Naive thymus-derived CD8-positive, alpha-beta T cell (primary cell): ENCODE measurements around the gene KRT16. TPM values are rescaled to one million over a fixed set of nuclear protein-coding genes. Genes with fewer than 3 reads are reported as not detected.
"Not testable (repeated sequence)": the region's sequence is repeated elsewhere in the genome, so short reads cannot be mapped to it uniquely, and the experiment has no call there.

Experiments
- ATAC-seq, 2 donors: fragments of 150-1000 bp; cut with Tn5 transposase in 1 of 2; sonication (Bioruptor Pico), chemical (Tn5 transposase) in 1 of 2; 1 replicate in 1 of 2; 2 replicates in 1 of 2; pipeline ENCODE4 v1.10.0; 2021; ENCODE audit warnings: mild to moderate bottlenecking in 2 of 2, moderate library complexity in 2 of 2
- POLR2A ChIA-PET: fragments of 350-600 bp; sonication (Branson Sonifier 250); formaldehyde crosslinking; loops from one replicate; lab custom pipeline; 2021; ENCODE audit warnings: antibody characterized with exemption; lab: Charles Lee
- DNase-seq, 10 donors: peaks; one replicate each; pipeline versions ENCODE4 v3.0.0 to v3.0.0-alpha.2; 2020 to 2022
- H3K27ac Mint-ChIP-seq, 10 donors: one replicate each; pipeline ENCODE4 v1.8.0; 2020 to 2022; ENCODE audit warnings: mild to moderate bottlenecking in 10 of 10, mixed read lengths in 10 of 10, moderate library complexity in 4 of 10, inconsistent platforms in 1 of 10
- H3K27me3 Mint-ChIP-seq, 5 donors: one replicate each; pipeline ENCODE4 v1.8.0; 2021 to 2022; ENCODE audit warnings: mixed read lengths in 5 of 5
- H3K36me3 Mint-ChIP-seq, 3 donors: one replicate each; pipeline ENCODE4 v1.8.0; 2020 to 2022; ENCODE audit warnings: mixed read lengths in 3 of 3, mild to moderate bottlenecking in 2 of 3, inconsistent platforms in 1 of 3
- H3K4me1 Mint-ChIP-seq, 4 donors: one replicate each; pipeline ENCODE4 v1.8.0; 2021 to 2022; ENCODE audit warnings: mixed read lengths in 4 of 4
- H3K4me3 Mint-ChIP-seq, 10 donors: one replicate each; pipeline ENCODE4 v1.8.0; 2020 to 2022; ENCODE audit warnings: mild to moderate bottlenecking in 10 of 10, mixed read lengths in 10 of 10, moderate library complexity in 6 of 10, inconsistent platforms in 1 of 10
- H3K9me3 Mint-ChIP-seq, 9 donors: one replicate each; pipeline ENCODE4 v1.8.0; 2020 to 2022; ENCODE audit warnings: mixed read lengths in 9 of 9, mild to moderate bottlenecking in 3 of 9, inconsistent platforms in 1 of 9, moderate library complexity in 1 of 9
- polyA plus RNA-seq, 3 donors: library from polyadenylated mRNA; unstranded; fragments of 300-500 nt; fragmentation: Illumina TruSeq; gene quantifications; one replicate each; pipeline ENCODE4 v1.2.3, GENCODE V29; 2021
- total RNA-seq, 8 experiments: library from RNA in 2 of 8; stranded (reverse) in 2 of 8; gene quantifications; one replicate each; pipeline ENCODE4 v1.2.3 and lab custom pipeline; 2021 to 2026

KRT16 gene
- total and polyA plus RNA-seq, 5 experiments from 2014 or later: not detected

- POLR2A ChIA-PET: no interaction called here
- H3K4me3 Mint-ChIP-seq: no peak overlapping the region
- peak overlapping the region in 2 of 10 donors; percentile 2 to 86 for H3K27ac Mint-ChIP-seq
- no peak for ATAC-seq
- no peaks in the 10 kb centered on the region for H3K4me1 Mint-ChIP-seq
- DNase-seq: no peak
- H3K36me3 Mint-ChIP-seq: peaks cover 0 to 2% (median 0%) of the 10 kb centered on the region in 3 donors
- no peaks in the 10 kb centered on the region for H3K9me3 Mint-ChIP-seq
- peaks cover 3 to 34% (median 9%) of the 10 kb centered on the region in 5 donors for H3K27me3 Mint-ChIP-seq
Measured at GRCh38 chr17:41589301-41589700, 23.3 kb downstream of the KRT16 start.

DNA sequence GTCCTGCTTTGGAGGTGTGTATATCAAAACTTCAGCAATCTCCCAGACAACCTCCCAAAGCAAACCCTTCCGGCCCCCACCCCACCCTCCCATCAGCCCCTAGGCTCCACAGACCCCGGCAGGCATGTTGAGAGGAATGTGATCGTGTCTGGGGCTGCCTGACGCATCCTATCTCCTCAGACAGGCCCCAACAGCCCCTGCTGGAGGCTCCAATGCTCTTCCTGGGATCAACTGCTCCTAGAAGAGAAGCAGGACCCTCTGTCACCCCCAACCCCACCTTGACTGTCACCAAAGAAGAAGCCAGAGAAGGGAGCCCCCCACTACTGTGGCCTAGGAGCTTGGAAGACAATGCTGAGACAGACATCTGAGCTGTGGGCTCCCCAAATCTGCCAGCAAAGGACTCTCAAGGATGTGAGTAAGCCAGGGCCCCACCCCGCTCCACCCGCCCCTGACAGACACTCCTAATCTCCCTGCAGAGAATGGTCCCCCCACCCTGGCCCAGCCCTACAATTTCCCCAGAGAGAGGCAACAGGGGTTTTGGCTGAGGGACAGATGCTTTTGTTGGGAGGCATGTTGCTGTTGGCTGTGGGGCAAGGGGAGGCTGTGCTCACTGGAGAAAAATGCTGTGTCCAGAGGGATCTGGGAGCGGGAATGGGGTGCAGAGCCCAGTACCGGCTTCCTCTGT, 24.3 kb downstream of the KRT16 start:
- H3K36me3 Mint-ChIP-seq: peaks cover 0 to 2% (median 0%) of the 10 kb centered on the region in 3 donors
- H3K4me3 Mint-ChIP-seq: no peak overlapping the region
- DNase-seq (no peak), ATAC-seq (no peak)
- H3K27me3 Mint-ChIP-seq: peaks cover 7 to 36% (median 13%) of the 10 kb centered on the region in 5 donors
- no peak overlapping the region for H3K27ac Mint-ChIP-seq
- POLR2A ChIA-PET: no interaction called here
- no peaks in the 10 kb centered on the region for H3K9me3 Mint-ChIP-seq
- no peaks in the 10 kb centered on the region for H3K4me1 Mint-ChIP-seq

GRCh38 chr17:41586863-41587495, 25.6 kb downstream of the KRT16 start, which contains the start of gene KRT14:
TSS of gene KRT14 (minus strand) at chr17:41586895. CDS start at chr17:41586834, 61 bp downstream.
- DNase-seq (no peak), ATAC-seq (no peak)
- POLR2A ChIA-PET: no interaction called here
- Mint-ChIP-seq H3K4me3 (no peak within 1 kb of the TSS), H3K27me3 (peaks cover 9 to 43% (median 23%) of the 10 kb centered on the region in 5 donors), H3K27ac (no peak within 1 kb of the TSS), H3K4me1 (no peaks in the 10 kb centered on the region), H3K9me3 (no peaks in the 10 kb centered on the region), H3K36me3 (peaks cover 0 to 2% (median 0%) of the 10 kb centered on the region in 3 donors)

- DNase-seq (no peak), ATAC-seq (no peak)
- Mint-ChIP-seq H3K27ac (no peak overlapping the region), H3K36me3 (peaks cover 0 to 2% (median 0%) of the 10 kb centered on the region in 3 donors), H3K4me1 (peaks cover 0 to 6% (median 0%) of the 10 kb centered on the region in 4 donors), H3K4me3 (no peak overlapping the region), H3K9me3 (no peaks in the 10 kb centered on the region), H3K27me3 (peaks cover 10 to 43% (median 30%) of the 10 kb centered on the region in 5 donors)
- POLR2A ChIA-PET: no interaction called here
Measured at GRCh38 chr17:41585301-41586056, 27.1 kb downstream of the KRT16 start.

GRCh38 chr17:41584331-41584927, 28.1 kb downstream of the KRT16 start:
- POLR2A ChIA-PET, H3K4me3 Mint-ChIP-seq, DNase-seq, H3K4me1 Mint-ChIP-seq, H3K27ac Mint-ChIP-seq, H3K36me3 Mint-ChIP-seq, H3K9me3 Mint-ChIP-seq, ATAC-seq: not testable (repeated sequence)
- peaks cover 7 to 51% (median 39%) of the 10 kb centered on the region in 5 donors for H3K27me3 Mint-ChIP-seq

GRCh38 chr17:41583137-41584127, 29.1 kb downstream of the KRT16 start:
- DNase-seq (no peak), ATAC-seq (no peak)
- Mint-ChIP-seq H3K27me3 (peaks cover 10 to 61% (median 43%) of the 10 kb centered on the region in 5 donors), H3K9me3 (no peaks in the 10 kb centered on the region), H3K27ac (peak overlapping the region in 1 of 10 donors; percentile 77), H3K4me3 (no peak overlapping the region), H3K4me1 (peaks cover 0 to 6% (median 0%) of the 10 kb centered on the region in 4 donors), H3K36me3 (peaks cover 0 to 3% (median 0%) of the 10 kb centered on the region in 3 donors)
- POLR2A ChIA-PET: no interaction called here

DNA sequence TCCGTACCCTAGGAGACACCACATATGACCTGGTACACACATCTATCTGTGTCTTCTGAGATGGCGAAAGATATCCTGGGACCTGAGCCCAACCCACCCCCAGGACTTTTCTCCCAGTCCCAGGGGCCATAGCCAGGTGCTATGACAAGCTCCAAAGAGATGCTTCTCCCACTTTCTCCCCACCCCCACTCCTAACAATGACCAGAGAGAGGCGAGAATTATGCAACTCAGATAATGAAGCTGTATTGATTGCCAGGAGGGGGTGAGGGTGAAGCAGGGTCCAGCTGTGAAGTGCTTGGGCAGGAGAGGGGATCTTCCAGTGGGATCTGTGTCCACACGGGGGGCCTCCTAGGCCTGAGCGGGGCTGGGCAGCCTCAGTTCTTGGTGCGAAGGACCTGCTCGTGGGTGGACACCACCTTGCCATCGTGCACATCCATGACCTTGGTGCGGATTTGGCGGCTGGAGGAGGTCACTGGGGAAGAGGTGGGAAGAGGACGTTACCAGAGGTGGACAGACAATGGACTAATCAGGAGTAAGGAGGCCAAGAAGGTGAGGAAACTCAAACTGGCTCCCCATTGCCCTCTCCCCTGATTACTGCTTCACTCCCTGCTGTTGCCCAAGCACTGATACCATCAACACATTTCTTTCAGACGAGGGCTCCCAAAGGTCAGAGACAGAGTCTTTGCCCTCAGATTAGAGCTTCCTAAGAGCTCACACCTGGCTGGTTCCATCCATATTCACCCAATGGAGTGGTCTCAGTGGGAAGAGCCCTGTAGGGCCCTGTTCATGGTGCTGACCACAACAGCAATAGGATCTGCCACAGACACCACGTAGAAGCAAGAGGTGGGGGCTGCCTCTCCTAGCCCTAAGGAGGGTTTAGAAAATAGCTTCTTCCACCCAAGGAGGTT, 30.3 kb downstream of the KRT16 start:
- H3K27me3 Mint-ChIP-seq: peaks cover 14 to 73% (median 47%) of the 10 kb centered on the region in 5 donors
- H3K36me3 Mint-ChIP-seq, H3K4me1 Mint-ChIP-seq, POLR2A ChIA-PET, H3K4me3 Mint-ChIP-seq, ATAC-seq, DNase-seq, H3K9me3 Mint-ChIP-seq, H3K27ac Mint-ChIP-seq: not testable (repeated sequence)

- Mint-ChIP-seq H3K27me3 (peaks cover 18 to 81% (median 52%) of the 10 kb centered on the region in 5 donors), H3K4me1 (peaks cover 0 to 6% (median 0%) of the 10 kb centered on the region in 4 donors), H3K36me3 (peaks cover 0 to 5% (median 0%) of the 10 kb centered on the region in 3 donors), H3K4me3 (no peak overlapping the region), H3K27ac (no peak overlapping the region), H3K9me3 (no peaks in the 10 kb centered on the region)
- ATAC-seq: no peak
- no peak for DNase-seq
- POLR2A ChIA-PET: no interaction called here
Measured at GRCh38 chr17:41581366-41582060, 31.1 kb downstream of the KRT16 start.

DNA sequence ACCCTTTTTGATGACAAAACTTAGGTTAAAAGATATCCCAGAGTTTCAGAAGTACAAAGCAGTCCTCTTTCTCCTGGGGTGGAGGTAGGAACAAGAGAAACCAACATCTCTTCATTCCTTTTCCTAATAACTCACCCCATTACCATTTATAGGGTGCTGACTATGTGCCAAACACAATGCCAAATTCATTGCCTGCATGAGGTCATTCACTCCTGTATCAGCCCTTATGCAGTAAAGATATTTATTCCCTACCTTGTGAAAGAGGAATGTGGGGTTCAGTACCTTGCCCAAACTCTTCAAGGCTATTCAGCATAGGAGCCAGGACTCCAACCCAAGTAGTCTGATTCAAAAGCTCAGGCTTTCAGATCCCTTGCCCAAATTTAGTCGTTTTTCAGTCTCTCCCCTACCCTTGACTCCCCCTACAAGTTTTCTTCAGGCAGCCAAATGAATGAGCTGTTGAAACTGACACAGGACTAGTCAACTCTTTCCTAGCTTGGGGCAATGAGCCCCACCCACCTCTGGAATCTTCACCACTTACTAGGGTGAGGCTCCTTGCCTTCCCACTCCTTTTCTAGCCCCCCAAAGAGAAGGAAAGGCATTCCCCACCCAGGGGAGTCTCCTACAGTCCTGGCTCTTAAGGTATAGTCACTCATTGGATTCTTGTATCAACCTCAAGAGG, 31.7 kb downstream of the KRT16 start:
- Mint-ChIP-seq H3K36me3 (peaks cover 0 to 5% (median 0%) of the 10 kb centered on the region in 3 donors), H3K4me3 (no peak overlapping the region), H3K4me1 (peaks cover 0 to 6% (median 0%) of the 10 kb centered on the region in 4 donors), H3K27ac (no peak overlapping the region), H3K27me3 (peaks cover 18 to 87% (median 56%) of the 10 kb centered on the region in 5 donors), H3K9me3 (no peaks in the 10 kb centered on the region)
- POLR2A ChIA-PET: no interaction called here
- DNase-seq: no peak
- ATAC-seq: no peak

GRCh38 chr17:41580244-41580575, 32.4 kb downstream of the KRT16 start:
- peaks cover 0 to 5% (median 0%) of the 10 kb centered on the region in 3 donors for H3K36me3 Mint-ChIP-seq
- H3K27ac Mint-ChIP-seq: peak overlapping the region in 1 of 10 donors; percentile 47
- peaks cover 0 to 6% (median 0%) of the 10 kb centered on the region in 4 donors for H3K4me1 Mint-ChIP-seq
- H3K9me3 Mint-ChIP-seq: no peaks in the 10 kb centered on the region
- peaks cover 18 to 94% (median 57%) of the 10 kb centered on the region in 5 donors for H3K27me3 Mint-ChIP-seq
- POLR2A ChIA-PET: no interaction called here
- H3K4me3 Mint-ChIP-seq: no peak overlapping the region
- ATAC-seq (no peak), DNase-seq (no peak)
